H1 (cell line): ENCODE data around the gene ZSCAN21. TPM values are rescaled to one million over a fixed set of nuclear protein-coding genes. Genes with fewer than 3 reads are reported as not detected.

ENCODE experiments used
- BRCA1 ChIP-seq: IDR thresholded peaks from 2 replicates; pipeline ENCODE4 v1.6.1; 2012; ENCODE audit warnings: low read depth, low read length, improper control_type of control experiment
- CHD2 ChIP-seq: IDR thresholded peaks from 2 replicates; pipeline ENCODE4 v1.6.1; 2012; ENCODE audit warnings: low read length, improper control_type of control experiment
- CHD7 ChIP-seq: fragments of 300-600 bp; sonication (generic); IDR thresholded peaks from 2 replicates; pipeline ENCODE4 v1.7.1; 2012; ENCODE audit warnings: low read length, moderate library complexity, mild to moderate bottlenecking, inconsistent platforms; ENCODE audit not compliant: insufficient replicate concordance
- GTF2F1 ChIP-seq: IDR thresholded peaks from 2 replicates; pipeline ENCODE4 v1.6.1; 2012; ENCODE audit warnings: low read depth, low read length, improper control_type of control experiment, borderline replicate concordance
- JUND ChIP-seq: IDR thresholded peaks from 2 replicates; pipeline ENCODE4 v1.6.1; 2011; ENCODE audit warnings: mild to moderate bottlenecking, improper control_type of control experiment, low read length
- RXRA ChIP-seq: IDR thresholded peaks from 2 replicates; pipeline ENCODE4 v1.6.1; 2011; ENCODE audit warnings: low read depth, mild to moderate bottlenecking, low read length, moderate library complexity; ENCODE audit not compliant: insufficient read depth
- SP4 ChIP-seq: IDR thresholded peaks from 2 replicates; pipeline ENCODE4 v1.6.1; 2012; ENCODE audit warnings: low read length, inconsistent platforms
- TAF7 ChIP-seq: optimal IDR thresholded peaks from 2 replicates; pipeline ENCODE3; 2011; ENCODE audit warnings: low read depth, mild to moderate bottlenecking, inconsistent platforms, low read length, moderate library complexity, borderline replicate concordance
- USF2 ChIP-seq: IDR thresholded peaks from 2 replicates; pipeline ENCODE4 v1.6.1; 2011; ENCODE audit warnings: low read length, improper control_type of control experiment
- polyA plus RNA-seq, 7 experiments: library from polyadenylated mRNA; depleted of rRNA in 3 of 7; stranded (reverse) in 5 of 7; unstranded in 2 of 7; fragments of >200 nt in 5 of 7; fragments of 200-250 nt in 2 of 7; gene quantifications; 1 replicate in 5 of 7; 2 replicates in 1 of 7; 4 replicates in 1 of 7; pipeline versions ENCODE4 v1.2.1 to v1.2.3, GENCODE V29; 2011 to 2013; ENCODE audit warnings: missing spikeins in 2 of 7, mixed read lengths in 2 of 7
- total RNA-seq: library from RNA; stranded (reverse); fragmentation: NEBNext Ultra II Directional; extraction: Animal tissue kit (Norgen Biotek cat#: 25700); gene quantifications from 2 replicates; pipeline ENCODE4 v1.2.1, GENCODE V29; 2021

Gene ZSCAN21
- total and polyA plus RNA-seq, 2 of the 8 experiments (the other 6 are each of a cell fraction or from before 2014, with no cell fraction given), result 15.4 to 26.1 TPM

GRCh38 chr7:100091411-100092181 is 42.0 kb downstream of the ZSCAN21 start (continued):
- peak; percentile 37 for TF ChIP-seq CHD7
- no peak for TF ChIP-seq JUND
- TF ChIP-seq GTF2F1, result no peak
- peak; percentile 76; the same call in 1 of the 2 replicates for TF ChIP-seq SP4
- TF ChIP-seq USF2, result 0 out of 2 replicates have a peak, but pooled peaks have one; percentile 12
- TF ChIP-seq TAF7, result peak; percentile 65
- TF ChIP-seq BRCA1, result no peak
- TF ChIP-seq CHD2, result peak; percentile 50
- no peak for TF ChIP-seq RXRA
